Measurements from ENCODE around the gene CGB1. TPM values are rescaled to one million over a fixed set of nuclear protein-coding genes. Genes with fewer than 3 reads are reported as not detected.
A peak's percentile ranks its signal among the peaks of the same experiment; 100 is the strongest.
"Not testable (repeated sequence)": the region's sequence is repeated elsewhere in the genome, so short reads cannot be mapped to it uniquely, and the experiment has no call there.

Gene CGB1
- total and polyA plus RNA-seq, 2 of the 8 experiments (the other 6 are each of a cell fraction or from before 2014, with no cell fraction given), result not detected

DNA sequence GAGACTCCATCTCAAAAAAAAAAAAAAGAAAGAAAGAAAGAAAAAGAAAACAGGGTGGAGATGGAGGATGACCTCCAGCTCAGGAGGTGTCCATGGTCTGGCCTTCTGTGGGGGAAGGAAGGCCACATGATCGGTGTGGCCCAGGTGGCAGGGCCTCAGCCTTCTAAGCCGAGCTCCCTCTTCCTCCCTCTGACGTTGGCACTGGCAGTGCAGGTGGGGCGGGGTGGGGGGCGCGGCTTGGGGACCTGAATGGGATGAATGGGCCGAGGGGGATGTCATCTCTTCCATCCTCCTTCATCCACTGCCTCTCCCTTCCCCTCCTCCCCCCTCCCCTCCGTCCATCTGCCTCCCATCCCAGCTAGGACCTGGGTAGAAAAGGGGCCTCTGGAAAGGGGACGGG is 3.0 kb upstream of the CGB1 start:
- H2AFZ ChIP-seq (ENCODE audit: low read length); DNase-seq (ENCODE audit: low read depth in 1 of 2, low spot score in 2 of 2); H4K5ac ChIP-seq (ENCODE audit: insufficient read length, low read depth, low read length); H2BK5ac ChIP-seq (ENCODE audit: low read depth, low read length); H3K36me3 ChIP-seq (ENCODE audit: control insufficient read depth in 2 of 4, insufficient read depth in 4 of 4, low read length in 3 of 4); POLR2A ChIA-PET (ENCODE audit: partially characterized antibody); H2BK12ac ChIP-seq (ENCODE audit: low read depth, low read length); FAIRE-seq; H3K27me3 ChIP-seq (replicated peaks in 1 of 4; ENCODE audit: control insufficient read depth in 3 of 4, extremely low read depth in 1 of 4, insufficient read depth in 3 of 4, low read length in 3 of 4); H3K79me2 ChIP-seq (ENCODE audit: control insufficient read depth in 1 of 2, insufficient read depth in 2 of 2, low read length in 2 of 2); H2BK20ac ChIP-seq (ENCODE audit: low read length); H3K4me3 ChIP-seq (ENCODE audit: extremely low read depth in 1 of 4, insufficient read depth in 2 of 4, low read depth in 3 of 4, low read length in 4 of 4); H3K18ac ChIP-seq (ENCODE audit: extremely low read depth, low read length); H3K56ac ChIP-seq (replicated peaks; ENCODE audit: insufficient read length, low read depth, low read length); H3K4me2 ChIP-seq (ENCODE audit: insufficient read depth in 1 of 2, low read depth in 2 of 2, low read length in 2 of 2); H2BK15ac ChIP-seq (ENCODE audit: low read length); H4K8ac ChIP-seq (ENCODE audit: extremely low read depth, insufficient read depth, low read length); H3K9me3 ChIP-seq (ENCODE audit: insufficient read depth in 2 of 2, low read depth in 1 of 2, low read length in 1 of 2); H4K91ac ChIP-seq (replicated peaks; ENCODE audit: insufficient read length, low read length); H4K20me1 ChIP-seq (replicated peaks in 1 of 2; ENCODE audit: control insufficient read depth in 1 of 2, insufficient read depth in 2 of 2, low read length in 2 of 2); H3K79me1 ChIP-seq (ENCODE audit: low read depth, low read length); H3K9ac ChIP-seq (replicated peaks in 1 of 4; ENCODE audit: extremely low read depth in 1 of 4, low read depth in 3 of 4, low read length in 3 of 4); H3K14ac ChIP-seq (ENCODE audit: insufficient read length); H3K4ac ChIP-seq (replicated peaks; ENCODE audit: insufficient read length, low read depth, low read length); H2AK5ac ChIP-seq (ENCODE audit: low read depth, low read length); H3K4me1 ChIP-seq (replicated peaks in 1 of 4; ENCODE audit: control insufficient read depth in 3 of 4, insufficient read depth in 4 of 4, low read length in 3 of 4); H3K23me2 ChIP-seq (ENCODE audit: low read depth, low read length); H3K27ac ChIP-seq (ENCODE audit: low read depth, low read length); H3K23ac ChIP-seq (ENCODE audit: insufficient read length); H2BK120ac ChIP-seq (replicated peaks; ENCODE audit: low read depth, low read length): not testable (repeated sequence)
- WGBS, 2 experiments (ENCODE audit: extremely low coverage in 1 of 2, insufficient coverage in 1 of 2, insufficient read length in 1 of 2, insufficient replicate concordance in 2 of 2, low coverage in 1 of 2, low lambda C conversion rate in 2 of 2, missing lambda C conversion rate in 1 of 2), result 71% methylated on average over 6 of the region's 9 CpGs; no CpG with 5 or more reads in 1 of the 2 experiments
- CTCF ChIA-PET (ENCODE audit: partially characterized antibody), result interaction anchor here (1.0 kb wide), 1 partner anchor 74 kb away, joined by 4 read pairs; no protein-coding TSS in a partner anchor

DNA sequence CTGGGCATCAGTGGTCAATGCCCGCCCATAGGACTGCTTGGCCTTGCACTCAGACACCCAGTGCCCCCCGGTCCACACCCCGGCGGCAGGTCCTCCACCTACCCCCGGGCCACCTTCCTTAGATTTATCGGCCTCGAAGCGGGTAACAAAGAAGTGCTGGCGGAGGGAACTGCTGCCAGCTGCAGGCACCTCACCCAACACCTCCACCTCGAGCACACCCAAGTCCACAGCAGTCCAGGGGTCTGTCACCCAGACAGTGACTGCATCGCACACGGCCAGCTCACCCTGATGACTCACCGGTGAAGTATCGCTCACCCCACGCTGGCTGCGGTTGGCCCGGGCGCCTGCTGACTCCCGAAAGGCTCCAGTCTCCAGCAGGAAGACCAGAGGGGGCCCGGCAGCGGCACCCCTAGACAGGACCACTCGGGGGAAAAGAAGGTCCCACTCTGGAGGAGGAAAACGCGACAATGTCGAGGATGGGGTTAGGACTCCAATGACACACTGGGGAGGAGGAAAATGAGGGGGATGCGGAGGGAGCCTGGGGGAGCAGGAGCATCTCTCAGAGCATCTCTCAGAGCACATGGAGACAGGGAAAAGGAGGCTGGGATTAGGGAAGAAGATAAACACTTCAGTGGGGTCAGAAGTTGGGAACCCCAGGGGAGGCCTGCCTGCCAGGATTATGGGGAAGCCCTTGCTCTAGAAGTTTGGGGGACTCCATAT is 2.0 kb upstream of the CGB1 start:
- H2BK5ac ChIP-seq (ENCODE audit: low read depth, low read length); H3K56ac ChIP-seq (replicated peaks; ENCODE audit: insufficient read length, low read depth, low read length); H3K79me1 ChIP-seq (ENCODE audit: low read depth, low read length); H4K91ac ChIP-seq (replicated peaks; ENCODE audit: insufficient read length, low read length); H4K20me1 ChIP-seq (replicated peaks in 1 of 2; ENCODE audit: control insufficient read depth in 1 of 2, insufficient read depth in 2 of 2, low read length in 2 of 2); H3K14ac ChIP-seq (ENCODE audit: insufficient read length); H3K4me3 ChIP-seq (ENCODE audit: extremely low read depth in 1 of 4, insufficient read depth in 2 of 4, low read depth in 3 of 4, low read length in 4 of 4); DNase-seq (ENCODE audit: low read depth in 1 of 2, low spot score in 2 of 2); H2BK12ac ChIP-seq (ENCODE audit: low read depth, low read length); H3K23me2 ChIP-seq (ENCODE audit: low read depth, low read length); H3K23ac ChIP-seq (ENCODE audit: insufficient read length); H3K27ac ChIP-seq (ENCODE audit: low read depth, low read length); POLR2A ChIA-PET (ENCODE audit: partially characterized antibody); H3K36me3 ChIP-seq (ENCODE audit: control insufficient read depth in 2 of 4, insufficient read depth in 4 of 4, low read length in 3 of 4); H2BK120ac ChIP-seq (replicated peaks; ENCODE audit: low read depth, low read length); H3K4ac ChIP-seq (replicated peaks; ENCODE audit: insufficient read length, low read depth, low read length); H3K27me3 ChIP-seq (replicated peaks in 1 of 4; ENCODE audit: control insufficient read depth in 3 of 4, extremely low read depth in 1 of 4, insufficient read depth in 3 of 4, low read length in 3 of 4); H3K79me2 ChIP-seq (ENCODE audit: control insufficient read depth in 1 of 2, insufficient read depth in 2 of 2, low read length in 2 of 2); H2AK5ac ChIP-seq (ENCODE audit: low read depth, low read length); H3K18ac ChIP-seq (ENCODE audit: extremely low read depth, low read length); H2BK20ac ChIP-seq (ENCODE audit: low read length); H3K9ac ChIP-seq (replicated peaks in 1 of 4; ENCODE audit: extremely low read depth in 1 of 4, low read depth in 3 of 4, low read length in 3 of 4); H2BK15ac ChIP-seq (ENCODE audit: low read length); H3K4me2 ChIP-seq (ENCODE audit: insufficient read depth in 1 of 2, low read depth in 2 of 2, low read length in 2 of 2); H4K5ac ChIP-seq (ENCODE audit: insufficient read length, low read depth, low read length); H3K9me3 ChIP-seq (ENCODE audit: insufficient read depth in 2 of 2, low read depth in 1 of 2, low read length in 1 of 2); H2AFZ ChIP-seq (ENCODE audit: low read length); H3K4me1 ChIP-seq (replicated peaks in 1 of 4; ENCODE audit: control insufficient read depth in 3 of 4, insufficient read depth in 4 of 4, low read length in 3 of 4); FAIRE-seq: not testable (repeated sequence)
- WGBS, 2 experiments (ENCODE audit: extremely low coverage in 1 of 2, insufficient coverage in 1 of 2, insufficient read length in 1 of 2, insufficient replicate concordance in 2 of 2, low coverage in 1 of 2, low lambda C conversion rate in 2 of 2, missing lambda C conversion rate in 1 of 2), result 88% methylated on average over 20 of the region's 26 CpGs; no CpG with 5 or more reads in 1 of the 2 experiments
- CTCF ChIA-PET (ENCODE audit: partially characterized antibody), result interaction anchor here (0.7 kb wide), 1 partner anchor 237 kb away, joined by 5 read pairs; no protein-coding TSS in a partner anchor
- H4K8ac ChIP-seq (ENCODE audit: extremely low read depth, insufficient read depth, low read length), result 0 out of 2 replicates have a peak overlapping the region, but pooled peaks have one; percentile 68

Measured in H1 (cell line).